Skeletal muscle tissue (tissue), 4 donors: ENCODE measurements around the gene SLC26A6. TPM values are rescaled to one million over a fixed set of nuclear protein-coding genes. Genes with fewer than 3 reads are reported as not detected.
A peak's percentile ranks its signal among the peaks of the same experiment; 100 is the strongest.

Experiments used
- H3K27ac ChIP-seq: one replicate; pipeline ENCODE4 v1.7.0; 2013; ENCODE audit warnings: mild to moderate bottlenecking, low read depth, low read length, inconsistent platforms
- H3K27me3 ChIP-seq, 3 donors: one replicate each; pipeline ENCODE4 v1.7.0; 2013; ENCODE audit warnings: low read length in 3 of 3; ENCODE audit not compliant: control insufficient read depth in 3 of 3, insufficient read depth in 3 of 3
- H3K36me3 ChIP-seq, 3 donors: one replicate each; pipeline ENCODE4 v1.7.0; 2013; ENCODE audit warnings: low read length in 3 of 3; ENCODE audit not compliant: control insufficient read depth in 3 of 3, insufficient read depth in 3 of 3
- H3K4me1 ChIP-seq, 3 donors: one replicate each; pipeline ENCODE4 v1.7.0; 2013; ENCODE audit warnings: low read length in 3 of 3, mild to moderate bottlenecking in 3 of 3; ENCODE audit not compliant: control insufficient read depth in 3 of 3, insufficient read depth in 3 of 3
- H3K4me3 ChIP-seq, 3 donors: one replicate each; pipeline ENCODE4 v1.7.0; 2013; ENCODE audit warnings: low read length in 3 of 3
- H3K9ac ChIP-seq, 3 donors: one replicate each; pipeline ENCODE4 v1.7.0; 2013; ENCODE audit warnings: low read length in 3 of 3, mild to moderate bottlenecking in 3 of 3, moderate library complexity in 2 of 3, low read depth in 1 of 3
- H3K9me3 ChIP-seq, 3 donors: one replicate each; pipeline ENCODE4 v1.7.0; 2013; ENCODE audit warnings: low read length in 3 of 3; ENCODE audit not compliant: control insufficient read depth in 3 of 3
- total RNA-seq: library from RNA; depleted of rRNA; stranded (reverse); fragments of >200 nt; gene quantifications from one replicate; pipeline ENCODE4 v1.2.3, GENCODE V29; 2014
- donor health status: Osteomylitis.

The SLC26A6 gene
- total RNA-seq, 1 donor from 2014 or later, result 9.4 TPM

DNA sequence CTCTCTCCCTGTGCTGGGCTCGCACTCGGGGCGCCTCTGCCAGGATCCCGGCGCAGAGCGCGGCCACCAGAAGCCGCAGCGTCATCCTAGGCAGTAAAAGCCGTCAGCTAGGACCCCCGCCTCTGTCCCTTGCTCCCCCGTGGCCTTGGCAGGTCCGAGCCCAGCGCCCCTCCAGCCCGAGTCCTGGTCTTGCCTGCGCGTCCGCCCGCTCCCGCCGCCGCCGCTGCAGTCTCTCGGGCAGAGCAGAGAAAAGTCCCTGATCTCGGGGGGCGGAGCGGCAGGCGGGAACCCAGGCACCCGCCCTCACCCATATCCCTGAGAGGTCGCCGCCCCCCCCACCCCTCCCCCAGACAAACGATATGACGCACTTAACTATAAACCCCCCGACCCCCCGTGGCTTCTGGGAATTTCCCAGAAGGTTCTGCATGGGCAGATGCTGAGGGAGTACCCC, 40.2 kb downstream of the SLC26A6 start, which contains the start of gene COL7A1:
COL7A1 (minus strand) TSS at position 255 of the 451 bp plus-strand sequence; CDS start at position 85, 170 bp downstream.
- H3K27ac ChIP-seq, result no peak within 1 kb of the TSS
- H3K4me1 ChIP-seq, result peaks cover 45 to 58% (median 57%) of the 10 kb centered on the region in 3 donors
- H3K9me3 ChIP-seq, result no peaks in the 10 kb centered on the region
- H3K9ac ChIP-seq, result peak within 1 kb of the TSS in 2 of 3 donors; percentile 32 to 76
- H3K36me3 ChIP-seq, result peaks cover 21 to 22% (median 21%) of the 10 kb centered on the region in 3 donors
- H3K4me3 ChIP-seq, result peak within 1 kb of the TSS; percentile 14 to 63 (median 54)
- peaks cover 0 to 6% (median 0%) of the 10 kb centered on the region in 3 donors for H3K27me3 ChIP-seq

DNA sequence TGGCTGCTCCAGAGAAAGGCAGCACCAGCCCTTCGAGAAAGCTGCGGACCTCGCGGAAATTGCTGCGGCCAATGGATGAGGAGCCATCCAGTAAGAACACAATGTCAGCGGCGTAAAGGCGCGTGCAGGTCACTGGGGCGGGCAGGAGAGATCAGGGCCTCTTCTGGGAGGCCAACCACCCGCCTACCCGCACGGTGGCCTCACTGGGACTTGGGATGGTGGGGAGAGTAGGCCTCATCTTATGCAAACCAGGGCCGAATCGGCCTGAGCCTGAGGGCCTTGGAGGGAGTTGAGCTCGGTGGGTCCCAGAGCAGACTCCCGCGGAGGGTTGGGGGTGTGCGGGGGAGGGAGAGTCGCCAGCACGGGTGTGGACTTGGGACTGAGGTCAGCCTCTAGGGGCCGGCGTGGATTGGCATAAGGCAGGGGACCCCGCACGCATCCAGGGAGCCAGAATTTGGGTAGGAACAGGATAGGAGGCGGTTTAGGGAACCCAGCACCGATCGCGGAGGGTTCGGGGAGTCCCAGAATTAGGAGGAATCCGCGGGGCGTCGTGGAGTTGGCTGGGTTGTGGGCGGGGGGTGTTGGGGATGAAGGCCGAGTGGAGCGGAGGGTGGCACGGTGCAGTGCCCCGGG, 40.7 kb downstream of the SLC26A6 start:
- Histone ChIP-seq H3K4me3 (peak overlapping the region; percentile 14 to 63 (median 54)), H3K27me3 (peaks cover 0 to 6% (median 0%) of the 10 kb centered on the region in 3 donors), H3K36me3 (peaks cover 16 to 17% (median 17%) of the 10 kb centered on the region in 3 donors), H3K27ac (no peak overlapping the region), H3K9me3 (no peaks in the 10 kb centered on the region), H3K4me1 (peaks cover 39 to 52% (median 52%) of the 10 kb centered on the region in 3 donors), H3K9ac (peak overlapping the region in 2 of 3 donors; percentile 32 to 76)

- Histone ChIP-seq H3K9me3 (no peaks in the 10 kb centered on the region), H3K4me1 (peaks cover 27 to 40% (median 40%) of the 10 kb centered on the region in 3 donors), H3K27me3 (peaks cover 0 to 6% (median 0%) of the 10 kb centered on the region in 3 donors), H3K9ac (no peak overlapping the region), H3K27ac (no peak overlapping the region), H3K36me3 (peaks cover 7 to 20% (median 9%) of the 10 kb centered on the region in 3 donors), H3K4me3 (no peak overlapping the region)
Observed at GRCh38 chr3:48593337-48593736, 41.9 kb downstream of the SLC26A6 start.

DNA sequence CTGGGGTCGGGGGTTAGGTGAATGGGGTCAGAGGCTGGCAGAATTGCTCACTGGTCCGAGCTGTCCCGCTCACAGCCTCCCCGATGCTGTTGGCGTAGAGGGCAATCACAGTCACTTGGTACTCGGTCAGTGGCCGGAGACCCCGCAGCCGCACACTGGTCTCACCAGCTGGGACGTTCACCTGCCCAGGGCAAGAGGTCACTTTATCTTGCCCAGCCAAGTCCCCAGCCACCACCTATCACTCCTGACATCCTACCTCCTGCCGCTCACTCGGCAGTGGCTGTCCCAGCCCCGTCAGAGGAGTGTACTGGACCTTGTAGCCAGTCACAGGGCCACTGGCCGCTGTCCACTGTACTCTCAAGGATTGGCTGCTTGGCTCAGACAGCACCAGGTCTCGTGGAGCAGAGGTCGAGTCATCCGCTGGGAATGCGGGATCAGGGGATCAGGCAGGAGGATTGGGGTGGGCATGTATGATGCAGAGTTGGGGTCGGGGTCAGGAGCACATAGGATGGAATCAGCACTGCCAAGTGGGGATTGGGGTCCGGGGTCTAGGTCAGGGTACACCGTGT, 42.7 kb downstream of the SLC26A6 start:
- H3K4me3 ChIP-seq, result no peak overlapping the region
- no peak overlapping the region for H3K27ac ChIP-seq
- no peaks in the 10 kb centered on the region for H3K9me3 ChIP-seq
- peaks cover under 1 to 23% (median 6%) of the 10 kb centered on the region in 3 donors for H3K36me3 ChIP-seq
- peaks cover 20 to 33% (median 32%) of the 10 kb centered on the region in 3 donors for H3K4me1 ChIP-seq
- no peak overlapping the region for H3K9ac ChIP-seq
- peaks cover 0 to 6% (median 0%) of the 10 kb centered on the region in 3 donors for H3K27me3 ChIP-seq

- peaks cover 14 to 27% (median 26%) of the 10 kb centered on the region in 3 donors for H3K4me1 ChIP-seq
- H3K9ac ChIP-seq, result no peak overlapping the region
- peaks cover 0 to 6% (median 0%) of the 10 kb centered on the region in 3 donors for H3K27me3 ChIP-seq
- no peak overlapping the region for H3K27ac ChIP-seq
- no peaks in the 10 kb centered on the region for H3K9me3 ChIP-seq
- no peak overlapping the region for H3K4me3 ChIP-seq
- H3K36me3 ChIP-seq, result peaks cover 0 to 23% (median 3%) of the 10 kb centered on the region in 3 donors
Observed at GRCh38 chr3:48591886-48592518, 43.3 kb downstream of the SLC26A6 start.

GRCh38 chr3:48591436-48591835, 43.8 kb downstream of the SLC26A6 start:
- Histone ChIP-seq H3K9me3 (no peaks in the 10 kb centered on the region), H3K9ac (no peak overlapping the region), H3K27me3 (peaks cover 0 to 6% (median 0%) of the 10 kb centered on the region in 3 donors), H3K27ac (no peak overlapping the region), H3K36me3 (peaks cover 0 to 28% (median 6%) of the 10 kb centered on the region in 3 donors), H3K4me1 (peaks cover 9 to 21% (median 21%) of the 10 kb centered on the region in 3 donors), H3K4me3 (no peak overlapping the region)

GRCh38 chr3:48588230-48588629, 47.0 kb downstream of the SLC26A6 start:
- H3K27me3 ChIP-seq, result peaks cover 0 to 4% (median 0%) of the 10 kb centered on the region in 3 donors
- H3K9ac ChIP-seq, result no peak overlapping the region
- H3K27ac ChIP-seq, result no peak overlapping the region
- H3K9me3 ChIP-seq, result no peaks in the 10 kb centered on the region
- H3K4me1 ChIP-seq, result no peaks in the 10 kb centered on the region
- H3K4me3 ChIP-seq, result no peak overlapping the region
- H3K36me3 ChIP-seq, result peaks cover 0 to 29% (median 11%) of the 10 kb centered on the region in 3 donors

DNA sequence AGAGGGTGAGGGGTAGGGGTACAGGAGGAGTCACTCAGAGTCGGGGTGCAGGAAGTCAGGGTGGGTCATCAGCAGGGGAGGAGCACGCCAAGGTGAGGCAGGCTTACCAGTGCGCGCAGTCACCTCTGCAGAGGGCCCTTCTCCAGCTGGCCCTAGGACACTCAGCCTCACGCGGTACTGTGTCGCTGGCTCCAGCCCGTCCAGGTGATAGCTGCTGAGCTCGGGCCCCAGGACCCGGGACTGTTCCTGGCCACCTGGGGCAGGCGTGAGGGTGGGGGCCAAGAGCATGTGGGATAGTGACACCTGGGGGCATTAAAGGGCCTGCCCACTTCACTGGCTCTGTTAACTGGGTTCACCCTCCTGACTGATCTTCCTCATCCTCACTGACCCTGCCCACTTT, 47.6 kb downstream of the SLC26A6 start:
- Histone ChIP-seq H3K27ac (no peak overlapping the region), H3K27me3 (no peaks in the 10 kb centered on the region), H3K4me1 (no peaks in the 10 kb centered on the region), H3K9me3 (no peaks in the 10 kb centered on the region), H3K36me3 (peaks cover 0 to 32% (median 11%) of the 10 kb centered on the region in 3 donors), H3K9ac (no peak overlapping the region), H3K4me3 (no peak overlapping the region)

- Histone ChIP-seq H3K27me3 (no peaks in the 10 kb centered on the region), H3K9ac (no peak overlapping the region), H3K4me3 (no peak overlapping the region), H3K4me1 (no peaks in the 10 kb centered on the region), H3K36me3 (peaks cover 0 to 35% (median 11%) of the 10 kb centered on the region in 3 donors), H3K27ac (no peak overlapping the region), H3K9me3 (no peaks in the 10 kb centered on the region)
Observed at GRCh38 chr3:48585411-48585810, 49.9 kb downstream of the SLC26A6 start.
